ENCODE measurements around the gene SH3GL2.

SH3GL2 gene

GRCh38 chr9:17665450-17665849, 86.6 kb downstream of the SH3GL2 start:
- DNase-seq, result no peak

DNA sequence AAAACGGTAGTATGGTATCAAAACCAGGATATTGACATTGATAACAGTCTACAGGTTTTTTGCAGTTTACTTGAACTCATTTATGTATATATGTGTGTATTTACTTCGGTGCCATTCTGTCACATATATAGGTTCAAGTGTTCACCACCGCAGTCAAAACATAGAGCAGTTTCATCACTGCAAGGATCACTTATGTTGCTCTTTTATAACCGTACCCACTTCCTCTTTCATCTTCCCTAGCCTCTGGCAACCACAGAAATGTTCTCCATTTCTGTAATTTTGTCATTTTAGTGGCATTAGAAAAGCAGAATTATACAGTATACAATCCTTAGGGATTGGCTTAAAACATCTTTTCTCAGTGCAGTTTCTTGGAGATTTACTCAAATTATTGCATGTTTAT, 90.3 kb downstream of the SH3GL2 start:
- no peak for DNase-seq

- no peak for DNase-seq
Measured at GRCh38 chr9:17682684-17683083, 103.8 kb downstream of the SH3GL2 start.

DNA sequence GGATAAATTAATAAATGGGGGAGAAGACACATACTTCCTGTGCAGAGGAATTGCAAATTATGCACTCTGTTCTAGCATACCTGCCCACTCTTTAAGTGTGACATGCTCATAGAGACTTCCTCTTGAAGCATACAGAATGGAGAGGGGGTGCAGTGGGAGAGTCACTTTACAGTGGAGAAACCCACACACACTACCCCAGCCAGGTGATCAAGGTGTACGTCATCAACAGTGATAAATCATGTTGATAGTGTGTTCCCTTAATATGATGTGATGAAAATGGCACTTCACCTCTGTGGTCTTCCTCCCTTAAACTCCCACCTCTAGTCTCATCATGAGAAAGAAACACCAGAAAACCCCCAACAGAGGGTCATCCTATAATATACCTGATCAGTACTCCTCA, 110.0 kb downstream of the SH3GL2 start:
- no peak for DNase-seq

- DNase-seq, result no peak
Measured at GRCh38 chr9:17694336-17694735, 115.5 kb downstream of the SH3GL2 start.

GRCh38 chr9:17695482-17695881, 116.6 kb downstream of the SH3GL2 start:
- no peak for DNase-seq

GRCh38 chr9:17699615-17700330, 120.9 kb downstream of the SH3GL2 start:
- DNase-seq, result no peak

- DNase-seq, result no peak
Measured at GRCh38 chr9:17706347-17706746, 127.5 kb downstream of the SH3GL2 start.

GRCh38 chr9:17719053-17719452, 140.2 kb downstream of the SH3GL2 start:
- DNase-seq, result no peak

- DNase-seq, result no peak
Measured at GRCh38 chr9:17721954-17722353, 143.1 kb downstream of the SH3GL2 start.

- DNase-seq, result no peak
Measured at GRCh38 chr9:17723656-17724055, 144.8 kb downstream of the SH3GL2 start.

- DNase-seq, result no peak
Measured at GRCh38 chr9:17725399-17726010, 146.6 kb downstream of the SH3GL2 start.

DNA sequence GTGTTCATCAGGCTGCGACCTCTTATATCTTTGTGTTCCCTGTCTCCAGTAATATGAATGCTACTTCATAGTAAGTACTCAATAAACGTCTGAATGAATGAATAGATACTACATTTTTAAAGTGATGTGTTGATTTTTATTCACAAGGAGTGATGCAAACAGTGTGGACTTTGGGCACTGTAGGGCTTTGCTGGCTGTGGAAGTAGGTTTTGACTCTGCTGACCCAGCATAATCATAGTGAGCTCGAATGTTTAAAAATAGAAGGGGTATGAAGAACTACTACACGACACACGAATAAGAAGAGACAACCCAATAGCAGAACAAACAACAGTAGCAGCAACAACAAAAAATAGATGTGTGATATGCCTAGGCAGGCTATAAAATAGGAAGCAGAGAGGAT, 147.4 kb downstream of the SH3GL2 start:
- no peak for DNase-seq

DNA sequence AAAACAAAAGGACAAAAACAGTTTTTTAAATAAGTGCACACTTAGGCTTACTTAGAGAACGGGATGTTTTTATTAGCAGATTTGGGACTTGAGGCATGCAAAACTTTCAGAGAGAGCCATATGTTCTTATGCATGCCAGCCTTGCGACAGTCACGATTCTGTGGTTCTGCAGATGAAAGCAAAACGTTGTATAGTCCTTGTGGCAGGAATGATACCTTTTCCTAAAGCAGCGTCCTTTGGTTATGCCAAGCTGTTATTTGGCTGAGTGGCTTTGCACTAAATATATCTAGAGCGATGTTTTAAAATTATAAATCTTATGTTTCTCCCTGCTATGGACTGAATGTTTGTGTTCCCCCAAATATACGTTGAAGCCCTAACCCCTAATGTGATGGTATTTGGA, 152.0 kb downstream of the SH3GL2 start:
- no peak for DNase-seq

DNA sequence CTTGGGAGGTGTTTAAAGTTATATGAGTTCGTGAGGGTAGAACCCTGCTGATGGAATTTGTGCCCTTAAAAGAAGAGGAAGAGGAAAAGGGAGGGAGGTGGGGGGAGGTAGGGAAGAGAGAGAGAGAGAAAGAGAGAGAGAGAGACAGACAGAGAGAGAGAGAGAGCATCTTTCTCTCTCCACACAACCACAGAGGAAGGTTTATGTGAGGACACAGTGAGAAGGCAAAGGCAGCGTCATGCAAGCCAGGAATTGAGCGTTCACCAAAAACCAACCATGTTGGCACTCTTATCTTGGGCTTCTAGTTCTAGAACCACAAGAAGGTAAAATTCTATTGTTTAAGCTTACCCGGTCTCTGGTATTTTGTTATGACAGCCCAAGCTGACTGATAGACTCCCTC, 152.4 kb downstream of the SH3GL2 start:
- DNase-seq, result no peak

DNA sequence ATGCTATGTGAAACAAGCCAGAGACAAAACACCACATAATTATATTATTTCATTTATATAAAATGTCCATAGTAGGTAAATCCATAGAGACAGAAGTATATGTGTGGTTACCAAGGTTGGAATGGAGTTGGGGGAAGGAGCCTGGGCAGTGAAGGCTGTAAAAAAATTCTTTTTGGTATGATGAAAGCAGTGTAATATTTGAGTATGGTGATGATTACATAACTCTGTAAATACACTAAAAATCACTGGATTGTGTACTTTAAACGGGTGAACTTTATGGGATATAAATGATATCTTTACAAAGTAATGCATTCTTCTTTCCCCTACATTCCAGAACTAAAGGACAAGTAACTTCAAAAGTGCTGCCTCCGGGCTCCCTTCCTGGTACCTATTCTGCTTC, 155.8 kb downstream of the SH3GL2 start:
- DNase-seq, result no peak

DNA sequence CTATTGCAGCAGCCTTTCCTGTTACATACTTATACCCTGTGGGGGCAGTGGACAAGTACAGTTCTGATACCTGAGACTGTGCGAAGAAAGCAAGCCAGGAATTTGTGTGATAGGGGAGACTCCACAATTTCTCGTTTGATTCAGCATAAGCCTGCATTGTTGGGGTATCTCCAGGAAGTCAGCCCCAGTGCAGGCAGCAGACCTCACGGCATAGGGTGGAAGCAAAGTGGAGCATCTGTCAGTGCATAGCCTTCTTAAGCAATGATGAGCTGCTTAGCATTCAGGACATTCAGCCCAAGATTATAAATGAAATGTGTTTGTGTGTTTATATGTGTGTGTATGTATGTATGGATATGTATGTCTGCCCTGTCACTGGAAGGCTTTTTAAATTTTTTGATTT, 157.0 kb downstream of the SH3GL2 start:
- DNase-seq, result no peak

DNA sequence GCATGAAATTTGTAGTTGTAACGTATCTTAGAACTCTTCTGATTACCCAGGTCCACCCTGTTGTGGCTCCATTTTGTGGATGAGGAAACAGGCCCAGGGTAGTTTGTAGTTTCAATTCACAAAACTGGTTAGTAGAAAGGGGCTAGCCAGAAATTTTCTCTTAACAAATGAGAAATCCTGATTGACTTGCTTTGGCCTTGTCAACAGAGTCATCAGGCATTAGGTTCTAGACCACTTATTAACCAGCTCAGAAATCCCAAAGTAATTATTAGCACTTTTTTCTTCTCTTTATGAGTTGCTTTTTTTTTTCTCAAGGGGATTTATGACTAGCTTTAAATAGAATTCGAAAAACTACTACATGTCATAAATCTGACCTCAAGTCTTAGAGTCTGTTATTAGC, 160.2 kb downstream of the SH3GL2 start:
- DNase-seq, result no peak

DNA sequence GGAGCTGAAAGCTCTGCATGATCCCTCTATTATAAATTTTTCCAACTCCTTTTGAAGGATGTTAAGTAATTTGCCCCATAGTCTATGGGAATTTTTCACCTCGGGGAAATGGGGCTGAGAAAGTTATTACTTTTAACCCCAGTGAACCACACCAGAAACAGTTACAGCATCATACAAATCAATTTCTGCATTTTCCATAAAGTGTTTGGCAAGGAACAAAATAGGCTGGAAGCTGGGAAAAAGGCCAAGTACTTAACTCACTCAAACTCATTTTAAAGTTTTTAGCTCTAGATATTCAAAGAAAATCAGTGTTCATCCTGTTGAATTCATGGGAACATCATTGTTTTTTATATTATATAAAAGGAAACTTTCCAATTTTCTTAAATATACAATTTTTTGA, 160.9 kb downstream of the SH3GL2 start:
- no peak for DNase-seq

DNA sequence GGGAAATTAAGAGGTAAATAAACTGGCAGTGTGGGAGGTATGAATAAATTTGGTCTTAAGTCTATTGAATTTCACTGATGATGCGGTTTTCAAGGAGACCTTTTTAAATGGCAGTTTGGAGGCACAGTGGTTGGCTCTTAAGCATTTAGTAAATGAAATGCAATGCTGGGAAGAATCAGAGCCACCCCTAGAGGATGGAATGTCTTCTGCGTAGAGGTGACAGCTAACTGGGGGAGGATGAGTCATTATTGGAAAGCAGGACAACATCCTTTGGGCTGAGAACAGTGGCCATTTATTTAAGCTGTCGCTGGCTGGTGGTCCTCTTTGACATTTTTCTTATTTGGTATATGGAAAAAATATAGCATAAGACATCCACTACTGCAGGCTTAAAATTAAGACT, 163.2 kb downstream of the SH3GL2 start:
- DNase-seq, result no peak

DNA sequence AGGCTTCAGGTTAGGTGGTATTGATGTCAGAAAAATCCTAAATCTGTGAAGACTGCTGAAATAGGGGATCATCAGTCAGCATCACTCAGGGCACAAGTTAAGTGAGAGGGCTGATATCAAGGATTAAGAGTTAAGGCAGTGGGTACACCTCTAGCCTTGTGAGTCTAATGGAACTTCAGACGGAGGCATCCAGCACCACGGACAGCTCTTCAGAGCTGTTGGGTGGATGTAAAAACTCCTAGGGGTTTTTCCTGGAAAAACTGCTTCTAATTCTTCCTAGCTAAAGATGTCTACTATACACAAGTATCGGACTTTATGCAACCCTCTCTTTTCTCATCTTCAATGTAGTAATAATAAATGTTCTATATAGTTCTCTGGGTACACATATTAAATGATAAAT, 165.9 kb downstream of the SH3GL2 start:
- no peak for DNase-seq

DNA sequence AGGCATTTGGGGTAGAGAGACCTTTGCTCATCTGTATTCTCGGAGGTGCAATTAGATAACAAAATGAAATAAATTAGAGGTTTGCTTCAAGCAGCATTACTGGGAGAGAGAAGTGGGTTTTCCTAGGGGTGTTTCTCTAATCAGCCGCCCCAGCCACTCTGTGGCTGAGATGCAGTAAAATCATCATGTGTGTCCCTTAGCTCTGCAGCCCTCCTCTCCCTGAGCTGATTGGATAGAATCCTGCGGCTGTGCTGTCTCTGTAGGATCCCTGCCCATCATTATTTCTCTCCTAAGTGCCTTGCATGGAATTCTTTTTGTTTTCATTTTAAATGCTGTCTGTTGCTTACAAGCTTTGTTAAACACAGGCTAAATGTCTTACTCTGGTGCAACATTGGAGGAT, 171.4 kb downstream of the SH3GL2 start:
- DNase-seq, result no peak

DNA sequence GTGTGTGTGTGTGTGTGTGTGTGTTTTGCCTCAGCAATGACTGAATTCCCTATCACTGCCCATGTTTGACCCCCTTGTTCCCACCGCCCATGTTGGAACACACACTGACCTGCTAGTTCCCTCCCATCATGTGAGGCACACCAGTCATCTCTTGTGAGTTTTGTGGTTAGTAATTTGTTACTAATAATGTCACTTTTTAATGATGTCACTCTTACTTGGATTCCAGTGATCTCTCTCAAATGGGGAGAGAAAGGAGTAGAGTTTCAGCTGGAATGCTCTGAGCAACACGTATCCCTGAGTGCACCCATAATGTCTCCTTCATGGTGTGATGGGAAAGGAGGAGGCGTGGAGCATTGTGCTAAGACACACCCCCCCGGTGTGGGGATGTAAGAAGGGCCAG, 172.6 kb downstream of the SH3GL2 start:
- no peak for DNase-seq

DNA sequence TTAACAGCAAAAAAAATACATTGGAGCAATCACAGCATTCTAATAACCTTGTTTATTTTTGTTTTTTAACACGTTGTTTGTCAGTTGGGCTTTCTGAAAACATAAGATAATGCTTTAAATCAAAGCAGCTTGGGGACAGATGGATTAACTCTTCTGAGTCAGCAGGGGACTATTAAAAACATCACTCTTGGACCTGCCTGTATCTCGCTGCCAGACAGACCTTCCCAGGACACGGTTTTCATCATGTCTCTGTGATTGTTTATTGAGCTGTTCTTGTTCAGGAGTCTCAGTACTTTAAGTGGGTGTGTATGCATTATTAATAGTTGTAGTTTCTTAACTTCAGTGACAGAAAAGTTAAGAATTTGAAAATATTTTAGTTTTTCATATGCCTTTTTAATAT, 173.2 kb downstream of the SH3GL2 start:
- DNase-seq, result no peak

DNA sequence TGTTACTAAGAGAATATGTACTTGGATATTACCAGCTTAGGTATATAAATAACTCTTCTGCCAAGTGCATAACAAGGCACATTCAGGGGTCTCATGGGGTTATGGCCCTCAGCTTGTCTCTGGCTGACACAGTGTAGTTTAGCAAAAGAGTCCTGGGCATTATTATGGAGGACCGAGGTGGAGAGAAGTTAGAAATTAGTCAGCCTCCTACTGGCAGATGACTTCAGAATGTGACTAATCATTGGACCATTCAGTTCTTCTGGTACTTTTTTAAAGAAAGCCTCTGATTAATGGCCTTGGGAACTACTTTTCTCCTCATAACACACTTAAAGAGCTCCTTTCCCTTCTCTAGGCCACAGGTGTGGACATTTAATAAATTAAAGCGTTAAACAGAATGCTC, 178.9 kb downstream of the SH3GL2 start:
- no peak for DNase-seq
